GM12878 (cell line): ENCODE results near the gene SYT1.

ENCODE experiments used
- CREB1 ChIP-seq: IDR thresholded peaks from 2 replicates; pipeline ENCODE4 v1.6.1; 2012; ENCODE audit warnings: low read depth, mild to moderate bottlenecking, inconsistent platforms
- EZH2 ChIP-seq: IDR thresholded peaks from 2 replicates; pipeline ENCODE4 v1.6.1; 2012; ENCODE audit warnings: low read depth, mild to moderate bottlenecking, control low read depth, inconsistent platforms, low read length, borderline replicate concordance; ENCODE audit not compliant: control insufficient read depth
- JUND ChIP-seq: IDR thresholded peaks from 2 replicates; pipeline ENCODE4 v1.6.1; 2012; ENCODE audit warnings: low read depth, mild to moderate bottlenecking, low read length, improper control_type of control experiment, moderate library complexity
- LARP7 ChIP-seq: fragments of 450-650 bp; IDR thresholded peaks from 2 replicates; pipeline ENCODE4 v1.6.1; 2017; ENCODE audit warnings: mild to moderate bottlenecking
- NBN ChIP-seq: fragments of 450-650 bp; IDR thresholded peaks from 2 replicates; pipeline ENCODE4 v1.6.1; 2016
- NKRF ChIP-seq: fragments of 450-650 bp; conservative IDR thresholded peaks from 2 replicates; pipeline ENCODE4 v1.6.1; 2017; ENCODE audit warnings: mild to moderate bottlenecking, moderate library complexity
- NR2C2 ChIP-seq: IDR thresholded peaks from 2 replicates; pipeline ENCODE4 v1.6.1; 2011; ENCODE audit warnings: borderline replicate concordance, low read depth; ENCODE audit not compliant: control insufficient read depth, insufficient read length
- POLR2A ChIP-seq: IDR thresholded peaks from 2 replicates; pipeline ENCODE4 v1.6.1; 2011; ENCODE audit warnings: low read depth, mild to moderate bottlenecking, low read length
- SKIL ChIP-seq: fragments of 450-650 bp; IDR thresholded peaks from 2 replicates; pipeline ENCODE4 v1.6.1; 2017; ENCODE audit warnings: mild to moderate bottlenecking, low read depth, inconsistent platforms; ENCODE audit not compliant: poor library complexity, severe bottlenecking
- TAF1 ChIP-seq: IDR thresholded peaks from 2 replicates; pipeline ENCODE4 v1.6.1; 2011; ENCODE audit warnings: mild to moderate bottlenecking, low read depth, low read length, borderline replicate concordance
- TF ChIP-seq, protein P1 (sequence below), 3 experiments: IDR thresholded peaks in 2 of 3; conservative IDR thresholded peaks in 1 of 3; 2 replicates each; pipeline ENCODE4 v1.5.1; 2011; ENCODE audit warnings: low read depth in 3 of 3, low read length in 3 of 3, mild to moderate bottlenecking in 3 of 3, control low read depth in 2 of 3, moderate library complexity in 2 of 3, inconsistent platforms in 1 of 3, mixed read lengths in 1 of 3; ENCODE audit not compliant: control insufficient read depth in 2 of 3, insufficient read depth in 1 of 3; ENCODE audit errors: extremely low read depth in 1 of 3

DNA sequence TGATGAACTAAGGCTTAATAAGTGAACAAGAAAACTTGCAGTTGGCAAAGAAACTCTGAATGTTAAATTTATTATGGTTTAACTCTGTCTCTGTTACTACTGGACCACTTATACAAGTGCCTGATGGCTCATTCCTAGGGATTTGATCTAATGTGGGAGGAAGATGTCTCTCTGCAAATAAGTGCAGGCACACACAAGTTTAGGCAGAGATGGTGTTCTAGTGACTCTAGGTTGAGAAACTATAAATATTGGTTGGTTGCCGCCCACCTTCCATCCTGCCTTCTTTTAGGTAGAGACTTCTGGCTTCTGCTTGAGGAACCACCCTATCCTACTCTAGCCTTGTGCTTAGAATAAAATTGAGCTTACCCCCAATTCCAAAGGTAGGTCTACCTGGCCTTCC, 570.0 kb downstream of the SYT1 start:
- no peak for TF ChIP-seq EZH2
- TF ChIP-seq NKRF, result no peak
- no peak for TF ChIP-seq NR2C2
- TF ChIP-seq, protein P1, sequence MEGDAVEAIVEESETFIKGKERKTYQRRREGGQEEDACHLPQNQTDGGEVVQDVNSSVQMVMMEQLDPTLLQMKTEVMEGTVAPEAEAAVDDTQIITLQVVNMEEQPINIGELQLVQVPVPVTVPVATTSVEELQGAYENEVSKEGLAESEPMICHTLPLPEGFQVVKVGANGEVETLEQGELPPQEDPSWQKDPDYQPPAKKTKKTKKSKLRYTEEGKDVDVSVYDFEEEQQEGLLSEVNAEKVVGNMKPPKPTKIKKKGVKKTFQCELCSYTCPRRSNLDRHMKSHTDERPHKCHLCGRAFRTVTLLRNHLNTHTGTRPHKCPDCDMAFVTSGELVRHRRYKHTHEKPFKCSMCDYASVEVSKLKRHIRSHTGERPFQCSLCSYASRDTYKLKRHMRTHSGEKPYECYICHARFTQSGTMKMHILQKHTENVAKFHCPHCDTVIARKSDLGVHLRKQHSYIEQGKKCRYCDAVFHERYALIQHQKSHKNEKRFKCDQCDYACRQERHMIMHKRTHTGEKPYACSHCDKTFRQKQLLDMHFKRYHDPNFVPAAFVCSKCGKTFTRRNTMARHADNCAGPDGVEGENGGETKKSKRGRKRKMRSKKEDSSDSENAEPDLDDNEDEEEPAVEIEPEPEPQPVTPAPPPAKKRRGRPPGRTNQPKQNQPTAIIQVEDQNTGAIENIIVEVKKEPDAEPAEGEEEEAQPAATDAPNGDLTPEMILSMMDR (IDR thresholded peaks at IDR 0.05 in 2 of 3, conservative IDR thresholded peaks at IDR 0.05 in 1 of 3; ENCODE audit: control insufficient read depth in 2 of 3, extremely low read depth in 1 of 3, insufficient read depth in 1 of 3, low read depth in 3 of 3, low read length in 3 of 3), result no peak
- TF ChIP-seq CREB1, result no peak
- no peak for TF ChIP-seq POLR2A
- TF ChIP-seq JUND, result no peak
- no peak for TF ChIP-seq NBN
- no peak for TF ChIP-seq SKIL
- no peak for TF ChIP-seq LARP7
- no peak for TF ChIP-seq TAF1
